Activated CD8-positive, alpha-beta T cell treated with anti-CD3 and anti-CD28 coated beads for 36 hours (primary cell): ENCODE data around the gene SMTNL2. TPM values are rescaled to one million over a fixed set of nuclear protein-coding genes. Genes with fewer than 3 reads are reported as not detected.
"Not testable (repeated sequence)": the region's sequence is repeated elsewhere in the genome, so short reads cannot be mapped to it uniquely, and the experiment has no call there.

Source experiments
- ATAC-seq: fragments of 200-7000 bp; cut with Tn5 transposase; one replicate; pipeline ENCODE4 v1.10.0; 2021; ENCODE audit warnings: mild to moderate bottlenecking, moderate library complexity
- CTCF ChIA-PET: fragments of 350-600 bp; sonication (Branson Sonifier 250); formaldehyde crosslinking; loops from one replicate; lab custom pipeline; 2021; ENCODE audit warnings: antibody characterized with exemption; lab: Charles Lee
- POLR2A ChIA-PET: fragments of 350-600 bp; sonication (Branson Sonifier 250); formaldehyde crosslinking; loops from one replicate; lab custom pipeline; 2021; ENCODE audit warnings: antibody characterized with exemption; lab: Charles Lee
- DNase-seq: peaks from one replicate; pipeline ENCODE4 v3.0.0-alpha.2; 2020
- H3K27ac Mint-ChIP-seq: one replicate; pipeline ENCODE4 v1.8.0; 2021; ENCODE audit warnings: mild to moderate bottlenecking, mixed read lengths
- H3K27me3 Mint-ChIP-seq: one replicate; pipeline ENCODE4 v1.8.0; 2021; ENCODE audit warnings: mixed read lengths
- H3K36me3 Mint-ChIP-seq: one replicate; pipeline ENCODE4 v1.8.0; 2021; ENCODE audit warnings: low read depth, mixed read lengths
- H3K4me1 Mint-ChIP-seq: one replicate; pipeline ENCODE4 v1.8.0; 2021; ENCODE audit warnings: low read depth, mixed read lengths
- H3K4me3 Mint-ChIP-seq: one replicate; pipeline ENCODE4 v1.8.0; 2021; ENCODE audit warnings: mild to moderate bottlenecking, moderate library complexity, mixed read lengths
- H3K9me3 Mint-ChIP-seq: one replicate; pipeline ENCODE4 v1.8.0; 2021; ENCODE audit warnings: mixed read lengths
- intact Hi-C: fragments of 100-400 bp; cut with micrococcal nuclease; formaldehyde crosslinking; loops from one replicate; pipeline ENCODE4 v1.10.0; 2022
- total RNA-seq, 2 experiments: library from RNA; stranded (reverse); gene quantifications; one replicate each; pipeline ENCODE4 v1.2.3, GENCODE V29; 2021
- TF ChIP-seq, protein P1 (sequence below): fragments of 200-600 bp; IDR thresholded peaks from one replicate; pipeline ENCODE4 v1.8.0; 2022; ENCODE audit warnings: antibody characterized with exemption, mild to moderate bottlenecking

The SMTNL2 gene
- total RNA-seq, 2 experiments from 2014 or later: not detected

DNA sequence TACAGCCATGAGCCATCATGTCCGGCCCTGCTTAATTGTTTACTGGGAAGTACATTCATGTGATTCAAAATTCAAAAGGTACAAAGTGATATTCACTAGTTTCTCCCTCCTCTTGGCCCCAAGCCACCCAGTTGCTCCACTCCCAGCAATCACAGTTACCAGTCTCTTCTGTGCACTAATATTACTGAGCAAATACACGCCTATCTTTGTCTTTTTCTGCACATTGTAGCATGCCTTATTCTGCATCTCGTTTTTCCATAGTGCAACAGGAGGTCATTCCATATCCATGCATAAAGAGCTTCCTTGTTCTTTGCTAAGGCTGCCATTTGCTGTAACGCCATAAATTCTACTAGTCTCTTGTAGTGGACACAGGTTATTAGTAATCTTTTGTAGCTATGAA, 59.3 kb downstream of the SMTNL2 start:
- intact Hi-C loops: no loop called here
- H3K27me3 Mint-ChIP-seq: peaks cover 47% of the 10 kb centered on the region
- no peak overlapping the region for H3K4me3 Mint-ChIP-seq
- H3K27ac Mint-ChIP-seq: no peak overlapping the region
- DNase-seq: no peak
- ChIA-PET CTCF (interaction anchor here (1.2 to 1.4 kb wide), 2 partner anchors 18 to 77 kb away, joined by 3 to 4 read pairs; no protein-coding TSS in a partner anchor), POLR2A (no interaction called here)
- TF ChIP-seq, protein P1, sequence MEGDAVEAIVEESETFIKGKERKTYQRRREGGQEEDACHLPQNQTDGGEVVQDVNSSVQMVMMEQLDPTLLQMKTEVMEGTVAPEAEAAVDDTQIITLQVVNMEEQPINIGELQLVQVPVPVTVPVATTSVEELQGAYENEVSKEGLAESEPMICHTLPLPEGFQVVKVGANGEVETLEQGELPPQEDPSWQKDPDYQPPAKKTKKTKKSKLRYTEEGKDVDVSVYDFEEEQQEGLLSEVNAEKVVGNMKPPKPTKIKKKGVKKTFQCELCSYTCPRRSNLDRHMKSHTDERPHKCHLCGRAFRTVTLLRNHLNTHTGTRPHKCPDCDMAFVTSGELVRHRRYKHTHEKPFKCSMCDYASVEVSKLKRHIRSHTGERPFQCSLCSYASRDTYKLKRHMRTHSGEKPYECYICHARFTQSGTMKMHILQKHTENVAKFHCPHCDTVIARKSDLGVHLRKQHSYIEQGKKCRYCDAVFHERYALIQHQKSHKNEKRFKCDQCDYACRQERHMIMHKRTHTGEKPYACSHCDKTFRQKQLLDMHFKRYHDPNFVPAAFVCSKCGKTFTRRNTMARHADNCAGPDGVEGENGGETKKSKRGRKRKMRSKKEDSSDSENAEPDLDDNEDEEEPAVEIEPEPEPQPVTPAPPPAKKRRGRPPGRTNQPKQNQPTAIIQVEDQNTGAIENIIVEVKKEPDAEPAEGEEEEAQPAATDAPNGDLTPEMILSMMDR: no peak
- no peak for ATAC-seq
- no peaks in the 10 kb centered on the region for H3K9me3 Mint-ChIP-seq
- H3K36me3 Mint-ChIP-seq: no peaks in the 10 kb centered on the region
- H3K4me1 Mint-ChIP-seq: peaks cover 13% of the 10 kb centered on the region

DNA sequence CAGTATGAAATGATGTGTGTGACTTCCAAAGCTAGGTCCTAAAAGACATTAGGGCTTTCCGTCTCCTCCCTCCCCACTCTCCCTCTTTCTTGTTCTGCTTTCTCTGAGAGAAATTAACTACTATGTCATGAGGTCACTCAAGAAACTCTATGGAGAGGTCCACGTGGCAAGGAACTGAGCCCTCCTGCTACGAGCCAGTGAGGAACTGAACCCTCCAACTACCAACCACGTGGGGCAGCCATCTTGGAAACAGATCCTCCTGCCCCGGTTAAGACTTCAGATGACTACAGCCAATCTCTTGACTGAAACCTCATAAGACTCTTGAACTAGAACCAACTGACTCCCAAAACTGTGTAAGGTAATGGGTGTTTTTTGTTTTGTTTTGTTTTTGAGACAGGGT, 61.3 kb downstream of the SMTNL2 start:
- Mint-ChIP-seq H3K9me3 (no peaks in the 10 kb centered on the region), H3K36me3 (no peaks in the 10 kb centered on the region), H3K4me3 (no peak overlapping the region), H3K27ac (no peak overlapping the region), H3K4me1 (peaks cover 9% of the 10 kb centered on the region), H3K27me3 (peaks cover 40% of the 10 kb centered on the region)
- CTCF ChIA-PET: no interaction called here
- POLR2A ChIA-PET: interaction anchor here (0.6 kb wide), 1 partner anchor 415 kb away, joined by 3 read pairs; no protein-coding TSS in a partner anchor
- no peak for ATAC-seq
- TF ChIP-seq, protein P1: no peak
- no peak for DNase-seq
- intact Hi-C loops: no loop called here

DNA sequence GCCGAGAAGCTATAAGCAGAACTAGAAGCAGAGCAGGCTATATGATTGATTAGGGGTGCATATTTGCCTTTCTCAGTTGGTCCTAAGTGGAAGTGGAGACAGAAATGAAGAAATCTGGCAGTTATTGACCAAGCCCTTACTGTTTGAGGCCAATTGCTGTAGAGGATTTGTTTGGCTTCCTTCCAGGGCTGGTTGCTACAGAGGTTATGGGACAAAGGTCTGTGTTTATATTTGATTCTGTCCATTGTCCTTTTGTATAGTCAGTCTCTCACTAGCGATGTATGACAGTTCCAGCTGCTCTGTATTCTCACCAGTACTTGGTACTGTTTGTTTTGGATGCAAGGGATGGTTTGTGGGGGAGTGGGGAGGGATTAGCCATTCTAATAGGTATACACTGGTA, 64.4 kb downstream of the SMTNL2 start:
- H3K27ac Mint-ChIP-seq: no peak overlapping the region
- H3K9me3 Mint-ChIP-seq: no peaks in the 10 kb centered on the region
- no peak for ATAC-seq
- no peaks in the 10 kb centered on the region for H3K4me1 Mint-ChIP-seq
- H3K27me3 Mint-ChIP-seq: peaks cover 12% of the 10 kb centered on the region
- DNase-seq: no peak
- H3K4me3 Mint-ChIP-seq: no peak overlapping the region
- TF ChIP-seq, protein P1: no peak
- POLR2A ChIA-PET: no interaction called here
- intact Hi-C loops: no loop called here
- no peaks in the 10 kb centered on the region for H3K36me3 Mint-ChIP-seq
- CTCF ChIA-PET: no interaction called here

DNA sequence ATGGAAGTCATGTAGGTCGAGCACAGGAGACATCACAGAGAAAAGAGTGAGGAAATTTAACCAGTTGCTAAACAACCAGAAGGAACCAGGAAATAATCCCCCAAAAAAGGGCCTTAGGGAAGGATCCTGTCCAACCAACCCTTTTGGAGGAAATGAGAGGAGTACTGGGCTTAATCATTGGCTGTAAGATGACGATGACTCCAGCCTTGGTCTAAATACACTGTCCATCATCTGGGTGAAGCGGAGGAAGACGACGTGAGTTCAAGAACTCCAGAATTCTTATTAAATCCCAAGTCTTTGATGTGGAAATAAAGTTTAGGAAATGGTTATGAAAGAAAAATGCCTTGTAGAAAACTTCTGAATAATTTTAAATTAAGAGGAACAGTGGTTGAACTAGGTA, 68.7 kb downstream of the SMTNL2 start:
- TF ChIP-seq, protein P1: no peak
- H3K4me3 Mint-ChIP-seq: no peak overlapping the region
- ChIA-PET POLR2A (no interaction called here), CTCF (no interaction called here)
- H3K36me3 Mint-ChIP-seq: no peaks in the 10 kb centered on the region
- H3K27ac Mint-ChIP-seq: no peak overlapping the region
- no peak for DNase-seq
- H3K9me3 Mint-ChIP-seq: no peaks in the 10 kb centered on the region
- intact Hi-C loops: no loop called here
- ATAC-seq: no peak
- peaks cover 2% of the 10 kb centered on the region for H3K27me3 Mint-ChIP-seq
- H3K4me1 Mint-ChIP-seq: peaks cover 6% of the 10 kb centered on the region

DNA sequence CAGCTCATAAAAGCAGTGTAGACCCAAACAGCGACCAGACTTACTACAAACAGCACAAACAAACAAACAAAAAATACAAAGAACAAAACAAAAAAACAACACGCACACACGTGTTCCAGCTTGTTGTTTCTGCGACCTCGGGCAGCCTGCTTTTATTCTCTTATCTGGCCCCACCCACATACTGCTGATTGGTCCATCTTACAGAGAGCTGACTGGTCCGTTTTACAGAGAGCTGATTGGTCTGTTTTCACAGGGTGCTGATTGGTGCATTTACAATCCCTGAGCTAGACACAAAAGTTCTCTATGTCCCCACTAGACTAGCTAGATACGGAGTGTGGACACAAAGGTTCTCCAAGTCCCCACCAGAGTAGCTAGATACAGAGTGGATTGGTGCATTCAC, 71.6 kb downstream of the SMTNL2 start:
- ATAC-seq, H3K36me3 Mint-ChIP-seq, DNase-seq, H3K4me3 Mint-ChIP-seq, POLR2A ChIA-PET, H3K27me3 Mint-ChIP-seq, H3K9me3 Mint-ChIP-seq, intact Hi-C loops, H3K27ac Mint-ChIP-seq: not testable (repeated sequence)
- CTCF ChIA-PET: interaction anchor here (1.0 to 1.1 kb wide), 3 partner anchors 9 to 90 kb away, joined by 3 to 4 read pairs (median 3); no protein-coding TSS in a partner anchor
- H3K4me1 Mint-ChIP-seq: peaks cover 11% of the 10 kb centered on the region
